Urinary bladder (tissue), 4 donors: ENCODE measurements around the gene CPNE4. TPM values are rescaled to one million over a fixed set of nuclear protein-coding genes. Genes with fewer than 3 reads are reported as not detected.

Source experiments
- DNase-seq: peaks from one replicate; pipeline ENCODE4 v3.0.0-alpha.2; 2015; ENCODE audit errors: extremely low spot score
- H3K27ac ChIP-seq: one replicate; pipeline ENCODE4 v1.5.1; 2013; ENCODE audit warnings: low read depth, mild to moderate bottlenecking, moderate library complexity
- H3K36me3 ChIP-seq: one replicate; pipeline ENCODE4 v1.6.1; 2013; ENCODE audit warnings: mild to moderate bottlenecking, moderate library complexity; ENCODE audit not compliant: insufficient read depth
- H3K4me1 ChIP-seq: one replicate; pipeline ENCODE4 v1.6.1; 2013; ENCODE audit warnings: mild to moderate bottlenecking, moderate library complexity; ENCODE audit not compliant: insufficient read depth
- H3K4me3 ChIP-seq: one replicate; pipeline ENCODE4 v1.5.1; 2013; ENCODE audit warnings: low read depth, low read length
- WGBS: extraction: QIAGEN DNeasy Blood & Tissue Kit; methylation state at CpG from one replicate; pipeline ENCODE4 v1.1.7; 2013; 5-methylcytosine and 5-hydroxymethylcytosine counted together
- polyA plus RNA-seq: library from polyadenylated mRNA; stranded (reverse); fragments of 200-250 nt; gene quantifications from one replicate; pipeline ENCODE4 v1.2.3, GENCODE V29; 2013
- total RNA-seq: library from RNA; depleted of rRNA; stranded (reverse); fragments of >200 nt; gene quantifications from one replicate; pipeline ENCODE4 v1.2.3, GENCODE V29; 2014
- donor health status: healthy with polysubstance abuse.
- donor health status: healthy.

Gene CPNE4
- total and polyA plus RNA-seq, 2 donors, result 0.03 to 0.21 TPM

- no peak overlapping the region for H3K4me3 ChIP-seq
- H3K36me3 ChIP-seq, result no peaks in the 10 kb centered on the region
- no peaks in the 10 kb centered on the region for H3K4me1 ChIP-seq
- DNase-seq, result no peak
- WGBS, result 60% methylated on average over 2 of the region's 2 CpGs
- H3K27ac ChIP-seq, result no peak overlapping the region
Measured at GRCh38 chr3:132004571-132004970, 30.2 kb downstream of the CPNE4 start.

DNA sequence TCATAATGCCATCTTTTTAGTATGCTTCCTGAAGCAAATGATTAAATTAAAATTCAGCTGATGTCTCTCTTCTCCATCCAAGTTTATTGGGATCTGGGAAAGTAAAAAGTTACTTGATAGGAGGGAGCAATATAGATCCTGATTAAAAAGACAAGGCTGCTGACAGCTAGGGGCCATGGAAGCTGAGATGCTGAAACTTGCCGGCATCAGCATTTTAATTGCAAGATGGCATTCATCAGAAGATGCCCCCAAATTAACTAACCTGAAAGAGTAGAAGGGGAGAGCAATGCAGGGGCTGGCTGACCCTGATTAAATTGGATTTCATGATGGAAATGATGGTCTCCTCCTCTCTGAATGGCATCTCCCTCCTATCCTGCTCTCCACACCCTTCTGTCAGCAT lies 31.1 kb downstream of the CPNE4 start:
- no peaks in the 10 kb centered on the region for H3K4me1 ChIP-seq
- no peak for DNase-seq
- H3K27ac ChIP-seq, result no peak overlapping the region
- 87% methylated on average over 1 of the region's 1 CpG for WGBS
- no peak overlapping the region for H3K4me3 ChIP-seq
- H3K36me3 ChIP-seq, result no peaks in the 10 kb centered on the region

DNA sequence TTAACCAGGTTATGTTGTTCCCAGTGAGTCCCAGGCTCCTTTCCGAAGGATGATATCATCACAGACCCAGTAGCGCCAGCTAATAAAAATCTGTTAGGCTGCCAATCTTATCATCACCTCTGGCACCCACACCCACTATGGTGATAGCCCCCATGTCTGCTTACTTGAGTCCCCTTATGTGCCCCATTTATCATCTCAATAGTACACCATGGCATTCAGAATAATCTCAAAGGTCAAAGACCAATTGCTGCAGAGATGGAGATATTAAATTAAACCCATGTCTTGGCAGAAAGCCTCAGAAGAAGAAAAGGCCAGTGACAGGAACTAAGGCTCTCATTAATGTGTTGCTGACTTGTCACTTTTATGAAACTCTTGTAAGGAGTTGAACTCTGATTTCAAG lies 32.8 kb downstream of the CPNE4 start:
- H3K4me3 ChIP-seq, result no peak overlapping the region
- H3K27ac ChIP-seq, result no peak overlapping the region
- WGBS, result 56% methylated on average over 2 of the region's 2 CpGs
- no peaks in the 10 kb centered on the region for H3K4me1 ChIP-seq
- no peak for DNase-seq
- H3K36me3 ChIP-seq, result no peaks in the 10 kb centered on the region

DNA sequence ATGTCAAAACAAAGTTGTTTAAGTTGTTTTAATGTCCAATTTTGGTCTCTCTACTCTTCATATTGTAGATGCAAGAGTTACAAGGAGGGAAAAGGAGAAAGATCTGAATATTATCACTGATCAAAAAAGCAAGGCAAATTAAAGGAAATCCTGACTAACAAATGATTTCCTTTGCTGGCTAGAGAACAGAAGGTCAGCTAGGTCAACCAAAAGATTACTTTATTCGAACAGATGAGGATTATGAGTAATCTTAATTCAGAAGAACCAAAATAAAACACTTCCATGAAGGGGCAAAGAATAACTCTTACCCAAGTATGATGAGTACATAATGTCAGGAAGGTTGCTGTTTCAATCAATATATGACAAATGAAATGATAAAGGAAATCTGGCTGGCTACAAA lies 33.8 kb downstream of the CPNE4 start:
- no peak for DNase-seq
- H3K4me3 ChIP-seq, result no peak overlapping the region
- H3K27ac ChIP-seq, result no peak overlapping the region
- H3K36me3 ChIP-seq, result no peaks in the 10 kb centered on the region
- no peaks in the 10 kb centered on the region for H3K4me1 ChIP-seq
- WGBS, result 30% methylated on average over 1 of the region's 1 CpG

DNA sequence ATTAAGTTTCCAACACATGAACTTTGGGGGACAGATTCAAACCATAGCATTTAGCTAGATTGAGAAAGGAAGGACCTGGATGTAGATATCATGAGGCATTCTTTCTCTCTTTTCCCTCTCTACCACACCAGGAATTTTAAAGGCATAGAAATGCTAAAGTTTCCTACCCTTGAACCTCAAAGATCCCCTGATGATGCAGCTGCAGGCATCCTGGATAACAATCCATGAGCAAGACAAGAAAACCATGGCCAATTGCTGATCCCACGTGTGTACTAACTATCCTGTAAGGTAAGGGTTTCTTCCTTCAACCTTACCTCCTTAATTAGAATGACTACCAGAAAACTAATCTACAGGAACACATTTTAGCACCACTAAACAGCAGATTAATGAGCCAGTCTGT lies 36.8 kb downstream of the CPNE4 start:
- Histone ChIP-seq H3K36me3 (no peaks in the 10 kb centered on the region), H3K4me3 (no peak overlapping the region), H3K27ac (no peak overlapping the region), H3K4me1 (no peaks in the 10 kb centered on the region)
- 15% methylated on average over 1 of the region's 1 CpG for WGBS
- no peak for DNase-seq

- no peak overlapping the region for H3K4me3 ChIP-seq
Measured at GRCh38 chr3:131995891-131996290, 38.9 kb downstream of the CPNE4 start.

DNA sequence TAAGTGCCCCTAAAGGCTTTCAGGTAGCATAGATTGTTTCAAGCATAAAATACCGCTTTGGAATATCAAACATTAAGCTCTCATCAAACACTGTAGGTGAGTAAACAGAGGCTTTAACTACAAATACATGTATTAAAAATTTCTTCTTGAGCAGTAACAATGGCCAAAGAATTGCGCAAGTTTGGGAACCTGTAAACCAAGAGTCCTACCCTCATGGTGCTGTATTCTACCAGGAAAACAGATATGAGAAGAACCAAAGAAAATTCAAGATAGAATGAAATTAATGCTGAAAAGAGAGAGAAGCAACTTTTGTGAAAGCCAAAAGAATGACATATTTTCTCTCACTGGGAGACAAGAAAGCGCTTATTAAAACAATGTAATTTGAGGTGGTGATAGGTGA lies 45.5 kb downstream of the CPNE4 start:
- Histone ChIP-seq H3K4me1 (no peaks in the 10 kb centered on the region), H3K4me3 (no peak overlapping the region), H3K36me3 (no peaks in the 10 kb centered on the region), H3K27ac (no peak overlapping the region)
- 92% methylated on average over 3 of the region's 3 CpGs for WGBS
- no peak for DNase-seq

More at GRCh38 chr3:131995891-131996290, 38.9 kb downstream of the CPNE4 start:
- WGBS, result 74% methylated on average over 3 of the region's 3 CpGs
- DNase-seq, result no peak
- no peak overlapping the region for H3K27ac ChIP-seq
- no peaks in the 10 kb centered on the region for H3K4me1 ChIP-seq
- no peaks in the 10 kb centered on the region for H3K36me3 ChIP-seq

GRCh38 chr3:131988209-131988608 lies 46.6 kb downstream of the CPNE4 start:
- Histone ChIP-seq H3K36me3 (no peaks in the 10 kb centered on the region), H3K4me3 (no peak overlapping the region), H3K4me1 (no peaks in the 10 kb centered on the region), H3K27ac (no peak overlapping the region)
- 73% methylated on average over 3 of the region's 3 CpGs for WGBS
- no peak for DNase-seq

DNA sequence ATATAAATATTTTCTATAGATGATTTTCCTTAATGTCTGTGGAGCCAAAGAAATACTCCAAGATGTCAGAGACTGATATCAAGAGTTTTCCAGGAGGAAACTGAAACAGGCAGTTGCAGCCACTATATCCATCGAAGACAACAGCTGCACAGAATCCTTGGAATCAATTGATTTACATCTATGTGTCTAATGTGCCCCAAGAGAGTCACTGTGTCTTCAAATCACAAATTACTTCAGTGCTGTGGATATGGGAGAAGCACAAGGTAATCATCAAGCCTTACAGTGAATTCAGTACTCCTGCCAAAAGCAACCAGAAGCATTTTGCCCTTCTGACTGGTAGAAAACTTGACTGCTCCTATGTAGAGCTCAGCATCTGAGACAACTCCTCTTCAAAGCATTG lies 51.1 kb downstream of the CPNE4 start:
- Histone ChIP-seq H3K36me3 (no peaks in the 10 kb centered on the region), H3K27ac (no peak overlapping the region), H3K4me1 (no peaks in the 10 kb centered on the region), H3K4me3 (no peak overlapping the region)
- 66% methylated on average over 1 of the region's 1 CpG for WGBS
- DNase-seq, result no peak

DNA sequence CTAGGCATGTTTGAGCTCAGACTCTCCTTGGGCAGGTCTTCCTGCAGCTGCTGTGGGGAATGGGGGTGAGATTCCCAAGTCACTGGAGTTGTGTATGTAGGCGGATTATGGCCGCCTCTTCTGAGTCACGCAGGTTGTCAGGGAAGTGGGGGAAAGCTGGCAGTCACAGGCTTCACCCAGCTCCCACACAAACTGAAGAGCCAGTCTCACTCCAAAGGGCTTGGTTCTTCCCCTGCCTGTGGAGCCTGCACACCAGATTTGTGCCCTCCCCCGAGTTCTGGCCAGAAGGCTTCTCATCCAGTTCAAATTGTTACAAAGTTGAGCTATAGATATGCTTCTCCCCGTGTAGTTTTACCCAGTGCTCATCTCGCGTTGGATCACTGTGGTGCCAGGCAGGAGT lies 53.5 kb downstream of the CPNE4 start:
- Histone ChIP-seq H3K27ac (no peak overlapping the region), H3K4me3 (no peak overlapping the region), H3K4me1 (no peaks in the 10 kb centered on the region), H3K36me3 (no peaks in the 10 kb centered on the region)
- WGBS, result 90% methylated on average over 7 of the region's 7 CpGs
- no peak for DNase-seq

DNA sequence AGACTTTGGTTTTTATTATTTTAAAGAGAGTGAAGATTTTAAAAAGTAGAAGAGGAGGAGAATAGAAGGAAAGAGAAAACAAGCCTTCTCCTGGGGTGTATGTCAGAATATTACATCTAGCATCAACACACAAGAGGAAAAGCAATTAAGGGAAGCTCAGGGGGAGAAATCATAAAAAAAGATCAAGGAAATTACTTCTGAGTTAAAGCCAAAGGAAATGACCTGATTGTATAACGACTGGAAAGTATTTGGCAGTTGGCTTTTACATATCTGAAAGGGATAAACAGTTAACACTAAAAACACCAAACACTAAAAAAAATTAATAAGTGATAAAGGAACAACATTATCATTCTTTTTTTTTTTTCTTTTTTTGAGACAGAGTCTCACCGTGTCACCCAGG lies 58.4 kb downstream of the CPNE4 start:
- DNase-seq, result no peak
- Histone ChIP-seq H3K36me3 (no peaks in the 10 kb centered on the region), H3K27ac (no peak overlapping the region), H3K4me1 (no peaks in the 10 kb centered on the region), H3K4me3 (no peak overlapping the region)
- 38% methylated on average over 2 of the region's 2 CpGs for WGBS

DNA sequence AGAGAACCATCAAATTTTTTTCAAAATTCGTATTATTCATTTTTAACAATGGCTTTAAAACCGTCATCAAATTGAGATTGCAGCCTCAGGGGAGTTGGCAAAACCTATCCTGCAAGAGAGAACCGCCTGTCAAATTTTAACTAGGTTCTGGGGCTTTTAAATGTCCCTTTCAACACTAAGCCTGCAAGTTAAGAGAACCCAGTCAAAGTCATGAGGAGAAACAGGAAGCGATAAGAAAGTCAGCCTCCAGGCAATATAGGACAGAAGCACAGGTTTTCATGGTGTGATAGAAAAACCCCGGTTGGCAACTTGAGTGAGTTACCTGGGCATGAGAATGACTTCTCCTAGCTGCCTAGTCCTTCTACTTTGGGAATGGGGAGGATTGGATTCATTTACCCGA lies 59.8 kb downstream of the CPNE4 start:
- no peak overlapping the region for H3K27ac ChIP-seq
- H3K4me3 ChIP-seq, result no peak overlapping the region
- H3K36me3 ChIP-seq, result no peaks in the 10 kb centered on the region
- no peak for DNase-seq
- 47% methylated on average over 6 of the region's 6 CpGs for WGBS
- no peaks in the 10 kb centered on the region for H3K4me1 ChIP-seq

- 34% methylated on average over 4 of the region's 4 CpGs for WGBS
- Histone ChIP-seq H3K4me3 (no peak overlapping the region), H3K36me3 (no peaks in the 10 kb centered on the region), H3K27ac (no peak overlapping the region), H3K4me1 (no peaks in the 10 kb centered on the region)
- DNase-seq, result no peak
Measured at GRCh38 chr3:131973731-131974130, 61.1 kb downstream of the CPNE4 start.

DNA sequence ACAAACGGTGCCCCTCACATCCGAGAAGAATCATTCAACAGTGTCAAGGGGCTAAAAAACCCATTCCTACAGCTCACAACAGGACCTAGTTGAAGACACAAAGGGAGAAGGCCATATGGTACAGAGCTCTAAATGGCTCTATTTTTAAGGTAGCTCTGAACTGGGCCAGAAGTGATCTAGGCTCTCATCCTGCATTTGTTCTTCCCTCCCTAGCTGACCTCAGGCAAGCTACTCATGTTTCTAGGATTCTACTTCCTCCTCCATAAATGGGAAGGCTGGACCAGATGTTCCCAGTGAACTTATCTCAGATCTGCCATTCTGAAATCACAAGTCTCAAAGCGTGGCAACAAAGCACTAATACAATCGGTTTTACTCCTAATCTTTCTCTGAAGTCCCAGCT lies 62.3 kb downstream of the CPNE4 start:
- H3K36me3 ChIP-seq, result no peaks in the 10 kb centered on the region
- no peak for DNase-seq
- no peaks in the 10 kb centered on the region for H3K4me1 ChIP-seq
- 56% methylated on average over 4 of the region's 4 CpGs for WGBS
- H3K4me3 ChIP-seq, result no peak overlapping the region
- no peak overlapping the region for H3K27ac ChIP-seq

DNA sequence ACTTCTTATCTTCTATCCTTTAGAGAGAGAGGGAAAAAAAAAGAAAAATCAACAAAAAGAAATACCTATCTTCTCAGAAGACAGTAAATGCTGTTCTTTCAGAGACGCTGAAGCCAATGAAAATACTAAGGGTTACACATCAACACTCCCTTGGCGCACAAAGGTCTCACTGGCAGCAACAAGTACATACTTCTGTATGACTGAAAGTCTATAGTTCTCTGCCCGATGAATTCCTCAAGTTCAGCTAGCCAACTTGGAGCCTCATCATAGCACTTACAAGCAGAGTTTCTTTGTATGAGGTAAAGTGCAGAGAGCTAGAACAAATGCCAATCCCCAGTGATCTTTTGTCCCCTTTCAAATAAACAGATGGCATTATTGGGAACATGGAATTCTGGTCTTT lies 62.7 kb downstream of the CPNE4 start:
- 70% methylated on average over 3 of the region's 3 CpGs for WGBS

More for the DNA sequence above, 62.7 kb downstream of the CPNE4 start:
- DNase-seq, result no peak
- Histone ChIP-seq H3K27ac (no peak overlapping the region), H3K36me3 (no peaks in the 10 kb centered on the region), H3K4me1 (no peaks in the 10 kb centered on the region), H3K4me3 (no peak overlapping the region)
